ENCODE measurements around the gene AQP12A.

DNA sequence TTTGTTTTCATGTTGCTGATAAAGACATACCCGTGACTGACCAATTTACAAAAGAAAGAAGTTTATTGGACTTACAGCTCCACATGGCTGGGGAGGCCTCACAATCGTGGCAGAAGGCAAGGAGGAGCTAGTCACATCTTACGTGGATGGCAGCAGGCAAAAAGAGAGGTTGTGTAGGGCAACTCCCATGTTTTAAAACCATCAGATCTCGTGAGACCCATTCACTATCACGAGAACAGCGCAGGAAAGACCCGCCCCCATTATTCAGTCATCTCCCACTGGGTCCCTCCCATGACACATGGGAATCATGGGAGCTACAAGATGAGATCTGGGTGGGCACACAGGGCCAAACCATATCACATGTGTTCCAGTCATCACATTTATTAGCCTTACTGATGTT lies 16.8 kb downstream of the AQP12A start:
- TF ChIP-seq POLR2AphosphoS5 (IDR thresholded peaks at IDR 0.05) (no peak), POLR2A (IDR thresholded peaks at IDR 0.05) (no peak)

All from stomach (tissue), 4 donors.